Purkinje cell (primary cell): Measurements from ENCODE around the gene REEP1. TPM values are rescaled to one million over a fixed set of nuclear protein-coding genes. Genes with fewer than 3 reads are reported as not detected.

Experiments
- polyA plus RNA-seq: library from polyadenylated mRNA; unstranded; fragments of >200 nt; fragmentation: Nextera tagmentation; gene quantifications from 2 replicates; pipeline ENCODE4 v1.2.1, GENCODE V29; 2014

Gene REEP1, protein sequence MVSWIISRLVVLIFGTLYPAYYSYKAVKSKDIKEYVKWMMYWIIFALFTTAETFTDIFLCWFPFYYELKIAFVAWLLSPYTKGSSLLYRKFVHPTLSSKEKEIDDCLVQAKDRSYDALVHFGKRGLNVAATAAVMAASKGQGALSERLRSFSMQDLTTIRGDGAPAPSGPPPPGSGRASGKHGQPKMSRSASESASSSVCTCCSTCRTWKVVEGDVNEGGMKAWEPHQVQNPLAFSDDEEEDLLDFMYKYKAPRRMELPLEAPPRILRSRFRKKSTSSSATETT
- 144 and 206 TPM in 2 replicates for polyA plus RNA-seq

DNA sequence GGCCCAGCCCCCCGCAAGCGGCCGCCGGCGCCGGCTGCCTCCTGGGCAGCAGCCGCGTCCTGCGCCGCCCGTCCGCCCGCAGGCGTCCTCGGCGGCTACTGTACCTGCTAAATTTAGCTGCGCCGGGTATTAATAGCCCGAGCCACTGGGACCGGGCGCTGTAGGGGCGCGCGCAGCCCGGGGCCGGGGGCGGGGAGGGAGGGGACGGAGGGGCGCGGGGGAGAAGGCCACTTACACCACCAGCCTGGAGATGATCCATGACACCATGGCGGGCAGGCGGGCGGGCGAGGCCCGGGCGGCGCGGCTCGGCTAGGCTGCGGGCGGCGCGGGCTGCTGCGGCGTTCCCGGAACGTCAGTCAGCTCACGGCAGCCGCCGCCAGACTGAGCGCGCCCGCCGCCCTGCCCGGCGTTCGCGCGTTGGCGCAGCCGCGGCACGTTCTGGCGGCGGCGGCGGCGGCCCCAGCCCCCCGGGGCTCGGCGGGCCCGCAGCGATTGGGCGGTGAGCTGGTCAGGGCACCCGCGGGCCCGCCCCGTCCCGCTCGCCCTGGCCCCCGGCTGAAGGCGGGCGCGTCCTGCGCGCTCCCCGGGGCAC, at the start of gene REEP1:
TSS of gene REEP1 (minus strand) at position 383 of the 592 bp plus-strand sequence. CDS start at position 267, 116 bp downstream.

DNA sequence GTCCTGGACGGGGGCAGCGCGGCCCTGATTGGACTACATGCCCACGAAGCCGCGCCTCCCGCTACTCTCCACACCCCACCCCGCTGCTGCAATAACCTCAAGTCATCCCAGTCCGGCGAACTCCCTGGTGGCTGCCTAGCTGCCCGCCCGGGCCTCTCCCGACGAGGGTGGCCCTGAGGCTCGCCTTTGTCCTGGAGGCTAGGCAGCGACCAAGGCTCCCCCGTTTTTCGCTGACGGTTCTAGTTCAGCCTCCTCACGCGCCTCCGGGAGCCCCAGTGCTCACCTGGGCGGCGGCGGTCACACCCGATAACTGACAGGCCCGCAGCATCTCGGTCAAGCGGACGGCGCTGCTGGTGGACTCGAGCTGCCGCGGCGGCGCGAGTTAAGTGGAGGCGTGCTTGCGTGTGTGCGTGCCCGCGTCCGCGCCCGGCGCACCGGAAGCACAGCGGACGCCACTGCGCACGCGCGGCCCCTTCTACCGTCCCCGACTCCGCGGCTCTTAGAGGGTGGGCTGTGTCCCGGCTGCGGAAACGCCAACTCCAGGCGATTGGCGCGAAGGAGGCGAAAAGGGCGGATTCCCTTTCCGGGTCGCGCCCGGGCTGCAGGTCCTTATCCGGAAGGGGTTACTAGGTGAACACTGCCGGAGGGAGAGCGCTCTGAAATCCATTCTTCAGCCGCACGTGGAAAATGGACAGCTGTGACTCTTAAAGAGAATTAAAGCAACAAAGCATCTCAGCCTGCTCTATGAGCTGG, 142.2 kb downstream of the REEP1 start, which contains the start of gene IMMT:
TSS of gene IMMT (minus strand) at position 408 of the 753 bp plus-strand sequence. CDS start at position 328, 80 bp downstream.

Other genes with a start within 250 kb of the REEP1 start
- gene POLR1A, start 231.7 kb downstream of the REEP1 start, polyA plus RNA-seq, result 1.4 and 1.5 TPM in 2 replicates
- gene PTCD3, start 231.4 kb downstream of the REEP1 start, polyA plus RNA-seq, result 45.5 and 71.8 TPM in 2 replicates
- gene IMMT, start 142.2 kb downstream of the REEP1 start, polyA plus RNA-seq, result 183 and 193 TPM in 2 replicates
- 71.6 and 75.2 TPM in 2 replicates for gene MRPL35, start 138.2 kb downstream of the REEP1 start, polyA plus RNA-seq
- 12.9 and 13.5 TPM in 2 replicates for gene KDM3A, start 103.7 kb upstream of the REEP1 start, polyA plus RNA-seq
- 43.6 and 63.8 TPM in 2 replicates for gene CHMP3, start 225.8 kb upstream of the REEP1 start, polyA plus RNA-seq